ENCODE measurements around the gene CAPN10. TPM values are rescaled to one million over a fixed set of nuclear protein-coding genes. Genes with fewer than 3 reads are reported as not detected.

Gene CAPN10
- total RNA-seq, 1 donor from 2014 or later = 47.8 TPM

DNA sequence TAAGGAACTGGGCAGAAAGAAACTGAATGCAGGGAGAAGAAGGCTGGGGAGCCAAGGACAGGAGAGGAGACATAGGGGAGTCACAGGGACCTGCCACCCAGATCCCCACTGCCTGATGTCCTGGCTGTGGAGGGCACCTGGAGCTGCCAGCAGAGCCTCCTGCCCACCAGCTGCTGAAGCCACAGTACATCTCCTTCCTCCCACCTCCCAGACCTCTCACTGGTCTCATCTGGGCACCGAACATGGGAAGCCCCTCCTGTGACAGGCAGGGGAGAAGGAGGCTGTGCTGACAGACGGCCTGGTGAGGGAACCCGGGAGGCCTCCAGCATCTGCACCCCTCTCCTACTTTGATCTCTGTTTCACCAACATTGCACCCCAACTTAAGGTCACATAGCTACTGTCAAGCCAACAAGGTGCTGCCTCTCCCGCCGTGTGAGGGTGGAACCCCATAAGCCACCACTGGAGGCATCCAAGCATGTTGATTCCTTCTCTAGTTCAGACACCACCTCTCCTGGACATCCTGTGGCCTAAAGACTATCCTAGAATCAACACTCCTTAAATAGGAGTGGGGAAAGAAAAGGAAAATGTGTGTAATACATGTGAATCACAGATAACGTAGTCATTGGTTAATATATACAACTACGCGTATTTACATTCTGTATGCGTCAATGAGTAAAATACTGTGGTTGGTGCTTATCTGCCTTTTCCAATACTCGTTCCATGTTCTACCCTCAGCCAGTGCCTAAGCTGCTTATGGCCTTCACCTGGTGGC, 21.8 kb upstream of the CAPN10 start:
- TF ChIP-seq, protein P1, sequence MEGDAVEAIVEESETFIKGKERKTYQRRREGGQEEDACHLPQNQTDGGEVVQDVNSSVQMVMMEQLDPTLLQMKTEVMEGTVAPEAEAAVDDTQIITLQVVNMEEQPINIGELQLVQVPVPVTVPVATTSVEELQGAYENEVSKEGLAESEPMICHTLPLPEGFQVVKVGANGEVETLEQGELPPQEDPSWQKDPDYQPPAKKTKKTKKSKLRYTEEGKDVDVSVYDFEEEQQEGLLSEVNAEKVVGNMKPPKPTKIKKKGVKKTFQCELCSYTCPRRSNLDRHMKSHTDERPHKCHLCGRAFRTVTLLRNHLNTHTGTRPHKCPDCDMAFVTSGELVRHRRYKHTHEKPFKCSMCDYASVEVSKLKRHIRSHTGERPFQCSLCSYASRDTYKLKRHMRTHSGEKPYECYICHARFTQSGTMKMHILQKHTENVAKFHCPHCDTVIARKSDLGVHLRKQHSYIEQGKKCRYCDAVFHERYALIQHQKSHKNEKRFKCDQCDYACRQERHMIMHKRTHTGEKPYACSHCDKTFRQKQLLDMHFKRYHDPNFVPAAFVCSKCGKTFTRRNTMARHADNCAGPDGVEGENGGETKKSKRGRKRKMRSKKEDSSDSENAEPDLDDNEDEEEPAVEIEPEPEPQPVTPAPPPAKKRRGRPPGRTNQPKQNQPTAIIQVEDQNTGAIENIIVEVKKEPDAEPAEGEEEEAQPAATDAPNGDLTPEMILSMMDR (IDR thresholded peaks at IDR 0.05; ENCODE audit: unreplicated experiment) = no peak
- Mint-ChIP-seq H3K4me1 (ENCODE audit: unreplicated experiment) (peaks cover 15% of the 10 kb centered on the region), H3K36me3 (ENCODE audit: low read depth, unreplicated experiment) (peaks cover 9% of the 10 kb centered on the region), H3K27ac (ENCODE audit: unreplicated experiment) (peak overlapping the region; percentile 5), H3K9me3 (ENCODE audit: unreplicated experiment) (no peaks in the 10 kb centered on the region), H3K4me3 (ENCODE audit: unreplicated experiment) (peak overlapping the region; percentile 56), H3K27me3 (ENCODE audit: unreplicated experiment) (peaks cover 16% of the 10 kb centered on the region)
- no peak for DNase-seq (ENCODE audit: low spot score)

DNA sequence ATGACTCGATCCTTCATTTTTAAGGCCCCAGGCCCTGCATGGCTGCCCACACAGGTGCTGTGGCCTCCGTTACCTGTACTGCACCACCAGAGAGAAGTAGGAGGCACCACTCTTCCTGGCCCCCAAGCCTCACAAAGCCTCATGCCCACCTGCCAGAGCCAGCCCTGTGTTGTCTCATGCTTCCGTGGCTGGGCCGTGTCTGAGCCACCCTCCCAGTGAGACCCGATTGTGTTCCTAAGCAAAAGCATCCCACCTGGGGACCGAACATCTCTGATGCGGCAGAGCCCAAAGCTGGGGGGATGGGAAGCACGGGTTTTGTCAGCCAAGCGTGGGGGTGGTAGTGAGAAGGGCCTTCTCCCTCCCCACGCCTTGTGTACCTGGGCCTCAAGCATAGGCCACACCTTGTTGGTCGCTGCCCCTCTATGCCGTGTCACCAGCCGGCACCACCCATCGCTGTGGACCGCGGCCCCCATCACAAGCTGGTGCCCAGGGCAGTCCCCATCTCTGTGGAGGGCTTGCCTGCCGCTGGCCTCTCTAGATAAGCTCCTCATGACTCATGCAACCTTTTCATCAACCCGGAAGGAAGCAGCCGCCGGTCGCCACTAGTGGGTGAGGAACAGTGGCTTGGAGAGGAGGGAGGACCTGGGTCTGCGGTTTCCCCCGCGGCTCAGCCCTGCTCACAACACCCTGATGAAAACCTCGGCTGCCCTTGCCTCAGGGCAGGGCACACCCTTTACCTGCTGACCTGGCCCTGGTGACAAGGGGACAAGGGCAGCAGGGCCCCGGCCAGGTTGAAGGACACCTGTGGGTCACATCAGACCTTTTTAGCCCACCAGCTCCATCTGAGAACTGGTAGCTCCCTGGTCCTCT, 21.0 kb upstream of the CAPN10 start:
- peak; percentile 8 for DNase-seq (ENCODE audit: low spot score)
- peak overlapping the region; percentile 5 for H3K27ac Mint-ChIP-seq (ENCODE audit: unreplicated experiment)
- H3K9me3 Mint-ChIP-seq (ENCODE audit: unreplicated experiment) = no peaks in the 10 kb centered on the region
- peaks cover 14% of the 10 kb centered on the region for H3K27me3 Mint-ChIP-seq (ENCODE audit: unreplicated experiment)
- peaks cover 12% of the 10 kb centered on the region for H3K4me1 Mint-ChIP-seq (ENCODE audit: unreplicated experiment)
- TF ChIP-seq, protein P1 (IDR thresholded peaks at IDR 0.05; ENCODE audit: unreplicated experiment) = no peak
- peaks cover 6% of the 10 kb centered on the region for H3K36me3 Mint-ChIP-seq (ENCODE audit: low read depth, unreplicated experiment)
- no peak overlapping the region for H3K4me3 Mint-ChIP-seq (ENCODE audit: unreplicated experiment)

DNA sequence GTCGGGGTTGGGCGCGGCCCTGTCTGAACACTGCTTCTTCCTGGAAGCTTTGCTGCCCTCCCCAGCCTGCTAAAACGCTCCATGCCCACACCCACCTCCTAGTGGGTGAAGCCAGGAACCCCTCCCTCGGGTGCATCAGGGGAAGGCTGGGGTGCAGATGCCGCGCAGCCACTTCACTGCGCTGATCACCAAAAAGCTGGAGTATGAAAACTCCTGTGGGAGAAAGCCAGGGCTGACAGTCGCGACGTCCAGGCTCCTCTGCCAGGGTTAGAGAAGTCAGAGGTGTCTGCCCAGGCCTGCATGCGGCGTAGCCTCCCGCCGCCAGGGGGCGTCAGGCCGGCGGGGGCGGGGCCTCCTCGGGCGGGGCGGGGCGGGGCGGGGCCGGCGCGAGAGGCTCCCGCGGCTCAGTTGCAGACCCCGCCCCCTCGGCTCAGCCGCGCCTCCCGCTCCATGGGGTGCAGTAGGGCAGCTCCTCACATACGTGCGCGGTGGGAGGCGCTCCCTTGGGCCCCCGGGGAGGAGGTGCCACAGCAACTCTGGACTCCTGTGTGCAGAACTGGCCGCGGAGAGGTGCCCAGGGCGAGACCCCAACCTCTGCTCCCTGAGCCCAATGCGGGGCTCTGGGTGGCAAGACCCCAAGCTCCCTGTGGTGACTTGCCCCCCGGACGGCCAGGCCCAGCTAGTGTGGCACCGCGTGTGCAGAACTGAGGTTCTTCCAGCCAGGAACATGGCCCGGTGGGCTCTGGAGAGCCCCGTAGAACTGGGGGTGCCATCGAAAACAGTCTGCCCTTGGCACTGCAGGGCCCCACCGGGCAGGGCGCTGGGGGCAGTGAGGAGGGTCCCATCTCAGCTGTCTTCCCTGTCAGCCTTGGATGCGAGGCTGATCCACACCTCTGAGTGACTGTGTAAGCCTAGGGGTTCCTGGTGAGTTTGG, 20.1 kb upstream of the CAPN10 start:
- Mint-ChIP-seq H3K9me3 (ENCODE audit: unreplicated experiment) (no peaks in the 10 kb centered on the region), H3K27ac (ENCODE audit: unreplicated experiment) (no peak overlapping the region), H3K27me3 (ENCODE audit: unreplicated experiment) (peaks cover 17% of the 10 kb centered on the region), H3K4me3 (ENCODE audit: unreplicated experiment) (no peak overlapping the region), H3K4me1 (ENCODE audit: unreplicated experiment) (peaks cover 13% of the 10 kb centered on the region), H3K36me3 (ENCODE audit: low read depth, unreplicated experiment) (peaks cover 3% of the 10 kb centered on the region)
- DNase-seq (ENCODE audit: low spot score) = peak; percentile 84
- TF ChIP-seq, protein P1 (IDR thresholded peaks at IDR 0.05; ENCODE audit: unreplicated experiment) = peak; percentile 97

DNA sequence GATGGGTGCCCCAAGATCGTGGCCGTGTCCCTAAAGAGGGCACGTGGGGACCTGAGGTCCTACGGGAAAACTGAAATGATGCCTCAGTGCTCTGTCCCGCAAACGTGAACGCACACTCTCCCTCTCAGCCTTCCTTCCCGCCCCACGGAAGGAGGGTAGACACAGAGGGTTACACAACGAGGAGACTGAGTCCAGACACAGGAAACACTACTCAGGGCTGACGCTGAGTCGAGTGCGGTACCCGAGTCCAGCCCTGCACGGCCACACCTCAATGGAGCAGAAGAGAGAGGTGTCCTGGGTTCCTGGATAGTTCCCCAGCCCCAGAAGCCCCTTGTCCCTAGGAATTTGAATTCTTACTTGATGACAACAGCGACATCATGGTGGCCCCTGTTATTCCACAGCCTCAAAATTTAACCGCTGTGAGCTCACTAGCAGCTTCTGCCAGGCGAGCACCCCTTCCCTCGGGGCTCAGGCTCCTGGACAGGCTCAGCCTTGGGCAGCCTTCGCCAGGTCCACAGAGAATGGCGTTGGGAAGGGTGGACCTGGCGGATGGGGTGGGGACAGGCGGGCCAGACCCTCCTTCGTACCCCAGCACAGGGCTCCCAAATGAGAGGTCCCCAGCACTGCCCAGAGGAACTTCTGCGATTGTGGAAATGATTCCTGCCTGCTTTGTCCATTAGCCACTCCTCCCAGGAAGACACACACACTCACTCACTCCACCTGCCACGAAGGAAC, 19.2 kb upstream of the CAPN10 start:
- H3K36me3 Mint-ChIP-seq (ENCODE audit: low read depth, unreplicated experiment) = no peaks in the 10 kb centered on the region
- DNase-seq (ENCODE audit: low spot score) = peak; percentile 3
- no peaks in the 10 kb centered on the region for H3K9me3 Mint-ChIP-seq (ENCODE audit: unreplicated experiment)
- peaks cover 10% of the 10 kb centered on the region for H3K4me1 Mint-ChIP-seq (ENCODE audit: unreplicated experiment)
- peak overlapping the region; percentile 88 for H3K4me3 Mint-ChIP-seq (ENCODE audit: unreplicated experiment)
- peaks cover 17% of the 10 kb centered on the region for H3K27me3 Mint-ChIP-seq (ENCODE audit: unreplicated experiment)
- H3K27ac Mint-ChIP-seq (ENCODE audit: unreplicated experiment) = no peak overlapping the region
- TF ChIP-seq, protein P1 (IDR thresholded peaks at IDR 0.05; ENCODE audit: unreplicated experiment) = no peak
